HepG2 (cell line): ENCODE measurements around the gene OBP2A.

Source experiments
- HDAC6 ChIP-seq: fragments of 200-600 bp; sonication (generic); IDR thresholded peaks from 2 replicates; pipeline ENCODE4 v1.7.0; 2017; ENCODE audit warnings: mild to moderate bottlenecking, antibody characterized with exemption, low read length, low read depth
- PHF20 ChIP-seq: sonication (generic); formaldehyde crosslinking; IDR thresholded peaks from 2 replicates; pipeline ENCODE4 v1.5.0; 2020; ENCODE audit warnings: mild to moderate bottlenecking, missing genetic modification reagents
- SMARCE1 ChIP-seq: fragments of 450-650 bp; IDR thresholded peaks from 2 replicates; pipeline ENCODE4 v1.6.1; 2017; ENCODE audit warnings: borderline replicate concordance
- ZBTB10 ChIP-seq: sonication (generic); formaldehyde crosslinking; IDR thresholded peaks from 2 replicates; pipeline ENCODE4 v1.4.0; 2020; ENCODE audit warnings: missing genetic modification reagents, borderline replicate concordance
- ZNF567 ChIP-seq: sonication (generic); formaldehyde crosslinking; IDR thresholded peaks from 2 replicates; pipeline ENCODE4 v1.8.1; 2023; ENCODE audit warnings: mild to moderate bottlenecking, missing genetic modification reagents, borderline replicate concordance

DNA sequence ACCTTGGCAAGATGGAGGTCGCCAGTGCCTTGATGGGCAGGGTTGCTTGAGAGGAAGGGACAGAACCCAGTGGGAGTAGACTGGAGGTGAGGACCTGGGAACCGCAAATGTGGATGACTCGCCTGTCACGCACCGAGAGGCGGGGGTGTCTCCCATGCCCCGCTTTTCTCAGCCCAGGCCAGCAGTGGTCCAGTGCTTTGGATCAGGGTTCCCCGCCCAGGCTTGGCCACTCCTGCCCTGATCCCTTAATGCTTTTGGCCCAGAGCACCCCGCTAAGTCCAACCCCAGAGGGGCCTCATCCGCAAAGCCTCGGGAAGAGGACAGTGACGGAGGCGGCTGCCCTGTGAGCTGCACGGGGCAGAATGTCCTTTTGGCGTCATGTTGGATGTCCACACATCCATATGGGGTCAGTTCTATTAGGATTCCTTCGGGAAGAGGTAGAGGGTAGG lies 43.0 kb upstream of the OBP2A start:
- TF ChIP-seq SMARCE1 (no peak), HDAC6 (no peak), PHF20 (CRISPR knock-in tag) (no peak), ZNF567 (CRISPR knock-in tag) (no peak), ZBTB10 (no peak)
